ENCODE data around the gene LBX2.

The LBX2 gene

DNA sequence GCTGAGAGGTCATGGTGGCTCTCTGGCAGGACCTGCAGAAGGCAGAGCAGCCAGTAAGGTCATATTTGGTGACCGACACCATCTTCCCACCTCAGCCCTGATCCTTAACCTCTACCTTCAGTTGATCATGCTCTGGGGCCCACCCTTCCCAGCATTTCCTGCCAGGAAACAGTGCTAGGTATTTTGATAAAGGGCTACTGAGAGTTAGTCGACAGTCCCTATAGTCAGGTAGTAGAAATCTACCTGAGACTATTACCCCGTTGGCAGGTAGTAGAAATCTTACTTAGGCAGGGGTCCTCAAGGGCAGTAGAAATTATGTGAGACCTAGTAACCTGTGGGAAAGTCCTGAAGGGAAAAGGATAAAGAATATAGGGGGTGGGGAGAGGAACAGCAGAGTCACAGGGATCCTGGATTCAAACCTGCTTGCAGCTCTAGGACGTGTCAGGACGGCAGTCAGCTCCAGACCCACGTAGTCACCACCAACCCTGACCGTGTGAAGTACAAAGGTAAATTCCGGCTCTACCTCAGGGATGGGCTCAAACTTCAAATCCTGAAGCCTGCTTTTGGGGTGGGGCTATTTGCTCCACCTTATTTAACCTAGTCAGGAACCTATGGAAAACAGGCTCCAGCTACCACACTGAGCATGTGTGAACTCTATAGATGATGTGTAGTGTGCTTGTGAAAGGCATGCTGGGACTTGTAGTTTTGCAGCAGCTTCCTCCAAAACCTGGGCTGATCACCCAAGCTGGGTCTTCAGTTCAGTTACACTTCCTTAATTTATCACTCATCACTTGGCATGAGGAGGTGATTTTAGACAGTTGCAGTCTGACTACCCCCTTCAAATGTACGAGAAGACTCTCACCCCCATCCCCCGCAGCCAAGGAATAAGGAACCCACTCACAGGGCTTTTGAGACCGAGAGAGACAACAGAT lies 26.6 kb upstream of the LBX2 start, which contains the start of gene DQX1:
TSS of gene DQX1 (minus strand) at position 515 of the 932 bp plus-strand sequence. CDS start at position 13, 502 bp downstream.
- DNase-seq (ENCODE audit: low read depth in 2 of 2) = no peak

DNA sequence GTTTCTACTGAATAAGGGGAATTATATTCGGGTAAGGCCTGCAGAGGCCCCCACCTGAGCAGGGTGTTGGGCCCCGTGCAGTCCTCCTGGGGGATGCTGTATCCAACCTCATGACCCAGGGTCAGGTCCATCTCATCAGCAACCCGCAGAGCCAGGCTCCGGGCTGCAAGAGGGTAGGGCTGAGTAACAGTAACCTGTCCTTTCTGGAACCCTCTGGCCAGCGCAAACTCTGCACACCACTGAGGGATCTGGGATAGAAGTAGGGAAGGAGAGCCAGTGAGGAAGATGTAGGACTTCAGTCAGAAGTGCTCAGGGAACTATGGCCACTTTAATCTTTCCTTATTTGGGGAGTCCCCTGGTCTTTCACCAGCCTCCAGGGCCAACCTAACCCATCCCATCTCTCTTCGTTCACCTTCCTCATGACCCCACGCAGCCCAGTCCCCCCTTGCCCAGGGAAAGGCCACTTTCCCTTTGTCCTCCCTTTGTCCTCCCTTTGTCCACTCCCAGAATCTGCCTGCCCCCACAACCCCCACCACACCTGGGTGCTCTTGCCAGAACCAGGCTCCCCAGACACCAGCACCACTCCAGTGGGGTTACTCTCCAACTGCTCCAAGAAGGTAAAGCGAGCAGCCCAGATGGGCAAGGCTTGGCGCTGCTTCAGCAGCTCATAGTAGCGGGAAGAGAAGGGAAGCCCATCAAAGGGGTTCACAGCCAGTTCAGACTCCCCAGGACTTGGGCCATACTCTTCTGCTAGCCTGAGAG lies 25.7 kb upstream of the LBX2 start:
- DNase-seq (ENCODE audit: low read depth in 2 of 2) = no peak

DNA sequence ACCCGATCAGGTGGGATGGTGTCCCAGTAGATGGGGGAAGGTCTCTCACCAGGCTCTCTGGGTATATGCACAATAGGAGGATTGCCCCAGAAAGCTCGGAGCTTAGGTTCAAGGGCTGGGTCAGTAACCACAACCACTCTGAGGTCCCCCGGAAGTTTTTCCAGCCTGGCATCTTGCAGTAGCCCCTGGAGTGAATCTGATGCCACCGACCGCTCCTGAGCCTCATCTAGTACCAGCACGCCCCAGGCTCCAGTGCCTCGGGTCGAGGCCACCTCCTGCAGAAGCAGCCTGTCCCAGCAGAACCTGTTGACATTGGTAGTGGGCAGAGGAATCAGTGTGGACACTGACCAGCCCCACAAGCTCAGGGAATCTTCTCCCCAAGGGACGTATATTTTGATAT lies 24.6 kb upstream of the LBX2 start:
- no peak for DNase-seq (ENCODE audit: low read depth in 2 of 2)

DNA sequence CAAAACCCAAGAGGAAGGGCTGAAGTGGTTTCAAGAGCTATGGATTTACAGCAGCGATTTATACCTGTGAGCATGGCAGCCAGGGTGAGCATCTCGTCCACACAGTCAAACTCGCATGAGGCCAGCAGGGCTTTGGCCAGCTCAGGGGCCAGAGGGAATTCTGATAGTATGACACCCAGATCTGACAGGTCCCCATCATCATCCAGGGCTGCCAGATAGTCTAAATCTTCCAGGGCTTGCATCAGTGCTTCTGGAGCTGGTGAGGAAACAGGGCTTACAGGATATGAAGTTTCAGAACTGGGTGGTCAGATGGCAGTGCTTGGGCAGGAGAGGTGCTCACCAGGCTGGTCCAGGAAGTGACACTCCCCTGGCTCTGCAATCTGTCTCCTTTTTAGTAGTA lies 23.1 kb upstream of the LBX2 start:
- DNase-seq (ENCODE audit: low read depth in 2 of 2) = no peak

DNA sequence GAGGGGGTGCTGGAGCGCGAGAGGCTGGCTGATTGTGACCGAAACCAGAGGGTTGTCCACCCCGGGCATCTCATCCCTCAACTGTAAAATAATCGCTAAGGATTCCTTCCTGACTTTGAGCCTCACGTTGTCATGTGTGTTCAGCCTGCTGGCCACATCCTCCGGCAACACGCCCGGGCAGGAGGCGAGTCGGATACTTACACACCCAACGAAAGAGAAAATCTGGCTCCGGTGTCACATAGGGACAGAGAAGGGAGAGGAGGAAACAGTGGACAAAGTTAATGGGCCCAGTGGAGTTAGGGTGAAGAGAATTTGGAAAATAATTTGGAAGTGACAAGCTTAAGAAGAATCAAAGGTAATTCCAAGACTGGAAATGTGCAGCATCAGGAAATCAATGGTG lies 17.2 kb upstream of the LBX2 start:
- no peak for DNase-seq (ENCODE audit: low read depth in 2 of 2)

DNA sequence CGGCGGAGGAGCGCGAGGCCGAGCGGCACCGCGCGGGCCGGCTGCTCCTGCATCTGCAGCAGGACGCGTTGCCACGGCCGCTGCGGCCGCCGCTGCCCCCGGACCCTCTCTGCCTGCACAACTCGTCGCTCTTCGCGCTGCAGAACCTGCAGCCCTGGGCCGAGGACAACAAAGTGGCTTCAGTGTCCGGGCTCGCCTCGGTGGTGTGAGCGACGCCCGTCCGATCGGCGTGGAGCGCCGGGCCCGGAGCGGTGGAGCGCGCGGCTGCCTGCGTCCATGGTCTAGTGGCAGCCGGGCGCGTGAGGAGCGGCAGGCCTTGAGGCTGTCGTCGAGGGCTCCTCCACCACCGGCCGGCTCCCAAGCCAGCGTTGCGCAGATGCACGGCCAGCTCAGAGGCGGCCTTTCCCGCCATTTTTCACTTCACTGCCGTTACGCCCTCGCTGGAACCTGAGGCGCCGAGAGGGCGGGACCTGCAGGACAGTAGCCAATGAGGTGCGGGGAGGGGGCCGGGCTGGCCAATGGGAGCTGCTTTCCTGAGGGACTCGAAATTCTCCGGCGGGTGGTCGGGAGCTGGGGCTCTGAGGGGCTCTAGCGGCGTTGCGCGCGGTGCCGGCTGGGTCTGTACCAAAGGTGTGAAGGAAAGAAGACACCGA lies 16.7 kb upstream of the LBX2 start:
- peak; percentile 46 to 70 for DNase-seq (ENCODE audit: low read depth in 2 of 2)

DNA sequence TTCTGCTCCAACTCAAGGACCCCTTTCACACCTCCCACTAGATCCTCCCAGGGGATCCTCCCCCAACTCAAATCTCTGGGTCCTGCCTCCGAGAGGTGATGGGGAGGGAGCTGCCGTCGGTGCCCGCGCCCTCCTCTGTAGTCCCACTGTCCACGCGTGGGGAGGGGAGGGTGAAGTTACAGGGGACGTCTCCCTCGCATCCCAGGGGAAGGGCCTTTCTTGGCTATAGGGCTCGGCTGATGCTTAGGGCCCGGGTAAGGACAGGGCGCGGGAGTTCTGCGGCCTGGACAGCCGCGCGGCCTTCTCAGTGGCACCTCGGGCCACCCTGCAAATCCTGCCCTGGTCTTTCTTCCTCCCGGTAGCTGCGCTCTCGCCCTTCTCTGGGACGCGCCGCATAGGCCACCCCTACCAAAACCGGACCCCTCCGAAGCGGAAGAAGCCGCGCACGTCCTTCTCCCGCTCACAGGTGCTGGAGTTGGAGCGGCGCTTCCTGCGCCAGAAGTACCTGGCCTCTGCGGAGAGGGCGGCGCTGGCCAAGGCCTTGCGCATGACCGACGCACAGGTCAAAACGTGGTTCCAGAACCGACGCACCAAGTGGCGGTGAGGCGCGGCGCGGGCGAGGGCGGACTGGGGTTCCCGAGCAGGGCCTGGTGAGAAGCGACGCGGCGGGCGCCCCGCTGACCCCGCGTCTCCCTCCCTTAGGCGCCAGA lies 16.0 kb upstream of the LBX2 start:
- no peak for DNase-seq (ENCODE audit: low read depth in 2 of 2)

DNA sequence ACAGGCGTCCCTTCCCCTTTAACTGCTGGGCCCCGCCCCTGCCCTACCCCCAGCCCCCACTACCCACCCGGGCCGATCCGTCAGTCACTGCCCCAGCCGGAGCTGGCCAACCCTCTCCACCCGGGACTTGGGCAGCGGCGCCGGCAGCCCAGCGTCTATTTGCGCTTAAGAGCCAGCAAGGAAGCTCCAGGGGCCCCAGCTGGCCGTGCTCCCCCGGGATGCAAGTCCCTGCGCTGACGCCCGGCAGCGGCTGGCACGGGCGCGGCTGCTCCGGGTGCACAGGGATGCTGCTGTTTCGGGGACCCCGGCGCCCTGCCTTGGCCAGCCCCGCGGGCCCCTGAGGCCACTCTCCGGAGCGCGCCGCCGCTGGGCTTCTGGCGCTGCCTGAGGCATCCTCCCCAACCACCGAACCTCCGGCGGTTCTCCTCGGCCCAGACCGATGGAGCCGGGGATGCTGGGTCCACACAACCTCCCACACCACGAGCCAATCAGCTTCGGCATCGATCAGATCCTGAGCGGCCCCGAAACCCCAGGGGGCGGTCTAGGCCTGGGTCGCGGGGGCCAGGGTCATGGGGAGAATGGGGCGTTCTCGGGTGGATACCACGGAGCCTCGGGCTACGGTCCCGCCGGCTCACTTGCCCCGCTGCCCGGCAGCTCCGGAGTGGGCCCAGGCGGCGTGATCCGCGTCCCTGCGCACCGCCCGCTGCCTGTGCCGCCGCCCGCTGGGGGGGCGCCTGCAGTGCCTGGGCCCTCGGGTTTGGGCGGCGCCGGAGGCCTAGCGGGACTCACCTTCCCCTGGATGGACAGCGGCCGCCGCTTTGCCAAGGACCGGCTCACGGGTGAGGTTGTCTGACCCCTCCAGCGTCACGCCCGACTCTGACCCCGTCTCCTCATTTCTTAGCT lies 15.2 kb upstream of the LBX2 start, which contains the start of gene TLX2:
TSS of gene TLX2 (plus strand) at position 83 of the 903 bp plus-strand sequence. CDS start at position 440, 357 bp downstream.
- DNase-seq (ENCODE audit: low read depth in 2 of 2) = no peak

DNA sequence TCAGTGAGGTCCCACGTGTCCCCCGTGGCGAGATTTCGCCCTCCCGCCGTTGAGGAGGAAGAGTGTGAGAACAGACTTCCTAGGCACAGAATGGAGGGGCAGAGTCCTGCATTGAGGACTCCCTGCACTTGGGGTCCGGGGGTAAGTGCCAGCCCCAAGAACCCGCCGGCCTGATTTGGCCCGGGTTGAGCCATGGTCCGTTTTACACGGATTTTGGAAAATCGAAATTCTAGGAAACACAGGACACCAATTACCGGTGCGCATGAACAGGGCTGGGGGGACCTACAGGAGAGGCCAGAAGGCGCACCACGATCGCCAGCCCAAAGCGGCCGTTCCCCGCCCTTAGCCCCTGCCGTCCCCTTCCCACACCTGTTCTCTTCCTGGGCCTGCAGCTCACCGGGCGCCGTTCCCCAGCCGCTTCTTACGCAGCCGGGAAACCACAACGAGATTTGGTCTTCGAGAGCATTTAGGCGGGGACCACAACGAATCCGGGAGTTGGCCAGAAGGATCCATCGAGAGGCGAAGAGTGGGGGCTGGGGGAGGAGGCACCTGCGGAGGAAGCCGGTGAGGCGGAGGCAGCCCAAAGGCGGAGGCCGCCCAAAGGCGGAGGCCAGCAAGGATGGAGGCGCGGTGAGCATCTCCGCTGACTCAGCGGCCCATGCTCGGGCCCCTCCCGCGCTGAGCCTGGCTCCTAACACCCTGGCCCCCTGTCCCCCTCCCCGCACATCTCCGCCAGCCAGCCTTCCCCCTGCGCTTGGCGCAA lies 14.4 kb upstream of the LBX2 start:
- DNase-seq (ENCODE audit: low read depth in 2 of 2) = no peak

DNA sequence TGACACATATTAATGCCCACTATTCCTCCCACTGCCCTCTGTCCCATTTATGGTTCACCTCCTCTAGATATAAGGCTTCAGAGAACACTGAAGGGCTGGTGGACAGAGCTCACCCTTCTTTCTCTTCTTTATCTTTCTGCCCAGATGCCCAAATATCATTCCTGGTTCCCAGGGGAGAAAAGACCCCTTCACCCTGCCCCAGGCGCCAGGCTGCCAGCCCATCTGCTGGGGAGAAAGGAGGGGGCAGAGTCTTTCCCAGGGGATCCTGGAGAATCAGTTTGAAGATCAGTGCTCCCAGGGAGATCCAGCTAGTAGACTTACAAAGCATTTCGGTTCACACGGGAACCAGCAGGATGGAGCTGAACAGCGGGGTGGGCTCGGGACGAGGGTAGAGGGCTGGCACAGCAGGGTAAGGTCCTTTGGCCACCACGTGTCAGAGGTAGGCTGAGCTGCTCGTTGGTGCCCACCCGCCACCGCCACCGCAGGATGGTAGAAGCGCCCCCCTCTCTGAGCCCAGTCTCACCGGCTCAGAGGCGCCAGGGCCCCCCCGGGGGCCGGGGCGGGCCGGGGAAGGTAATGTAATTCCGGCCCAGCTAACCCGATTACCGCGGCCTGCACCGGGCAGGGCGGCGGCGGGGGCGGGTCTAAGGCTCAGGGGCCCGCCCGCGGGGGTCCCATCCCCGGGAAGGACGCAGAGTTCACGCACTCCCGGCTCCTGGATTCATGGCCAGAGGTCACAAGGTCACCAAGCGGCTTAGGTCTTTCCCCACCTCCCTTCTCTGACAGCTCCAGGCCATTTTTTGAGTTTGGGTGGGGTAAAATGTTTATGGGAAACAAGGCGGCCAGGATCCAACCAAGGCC lies 13.6 kb upstream of the LBX2 start:
- no peak for DNase-seq (ENCODE audit: low read depth in 2 of 2)

DNA sequence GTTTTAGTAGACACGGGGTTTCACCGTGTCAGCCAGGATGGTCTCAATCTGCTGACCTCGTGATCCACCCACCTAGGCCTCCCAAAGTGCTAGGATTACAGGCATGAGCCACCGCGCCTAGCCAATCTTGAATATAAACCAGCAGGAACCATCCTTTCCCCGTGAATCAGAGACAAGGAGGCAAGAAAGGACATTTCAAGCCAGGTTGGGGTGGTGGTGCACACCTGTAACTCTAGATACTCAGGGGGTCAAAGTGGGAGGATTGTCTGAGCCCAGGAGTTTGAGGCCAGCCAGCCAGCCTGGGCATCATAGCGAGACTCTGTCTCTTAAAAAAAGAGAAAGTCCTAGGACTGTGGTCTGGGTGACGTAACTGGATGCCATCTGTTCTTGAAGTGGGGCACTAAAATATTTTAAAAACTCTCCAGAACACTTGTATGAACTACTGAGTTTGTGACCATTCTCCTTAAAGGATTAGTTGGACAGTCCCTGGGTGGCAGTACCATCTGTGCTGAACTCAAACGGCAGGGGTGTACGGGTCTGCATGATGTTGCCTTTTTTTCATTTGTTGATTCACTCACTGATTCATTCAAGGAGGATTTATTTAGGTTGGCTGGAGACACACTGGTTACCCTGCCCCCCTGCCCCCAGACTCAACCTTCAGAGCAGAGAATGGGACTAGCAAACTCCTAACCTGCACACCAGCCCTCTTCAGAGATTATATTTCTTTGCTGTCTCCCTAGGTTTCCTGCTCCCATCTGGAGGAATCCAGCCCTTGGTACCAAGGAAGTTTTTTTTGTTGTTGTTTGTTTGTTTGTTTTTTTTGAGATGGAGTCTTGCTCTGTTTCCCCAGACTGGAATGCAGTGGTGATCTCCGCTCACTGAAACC lies 11.9 kb upstream of the LBX2 start:
- DNase-seq (ENCODE audit: low read depth in 2 of 2) = no peak

DNA sequence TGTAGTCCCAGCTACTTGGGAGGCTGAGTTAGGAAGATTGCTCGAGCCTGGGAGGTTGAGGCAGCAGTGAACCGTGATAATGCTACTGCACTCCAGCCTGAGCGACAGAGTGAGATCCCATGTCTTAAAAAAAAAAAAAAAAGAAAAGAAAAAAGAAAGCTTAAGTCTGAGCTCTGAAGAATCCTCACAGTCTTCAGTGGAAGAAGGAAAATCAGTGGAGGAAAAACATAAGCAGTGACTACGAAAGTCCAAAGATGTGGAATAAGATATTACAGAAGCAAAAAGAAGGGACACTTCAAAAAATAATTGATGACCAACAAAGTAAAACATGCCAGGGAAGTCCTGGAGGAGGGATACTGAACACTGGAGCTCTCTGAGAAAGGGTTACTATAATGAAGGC lies 10.9 kb upstream of the LBX2 start:
- DNase-seq (ENCODE audit: low read depth in 2 of 2) = no peak

DNA sequence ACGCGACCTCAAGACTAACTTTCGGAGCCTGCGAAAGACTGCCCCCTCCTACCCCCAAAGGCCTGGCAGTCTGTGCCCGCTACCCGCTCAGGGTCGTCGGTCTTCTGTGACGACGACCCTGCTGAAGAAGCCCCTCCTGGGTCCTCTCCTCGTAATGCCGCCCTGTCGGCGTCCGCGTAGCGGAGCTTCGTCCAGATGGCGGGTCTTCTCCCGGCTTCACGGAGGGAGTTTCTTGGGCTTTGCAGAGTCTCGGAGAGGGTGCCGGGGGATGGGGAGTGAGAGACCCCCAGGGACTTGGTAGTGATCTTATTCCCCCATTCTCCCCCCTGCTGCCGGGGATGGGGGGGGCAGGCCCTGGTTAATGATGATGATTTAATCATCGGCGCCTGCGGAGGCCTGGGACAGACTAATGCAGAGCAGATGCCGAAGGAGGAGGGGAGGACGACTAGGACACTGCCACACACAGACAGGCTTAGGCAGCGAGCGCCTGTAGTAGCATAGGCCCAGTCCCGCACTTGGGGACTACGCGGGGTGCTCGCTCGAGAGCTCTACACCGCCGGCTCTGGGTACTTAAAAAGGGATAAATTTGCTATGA lies 8.6 kb upstream of the LBX2 start:
- DNase-seq (ENCODE audit: low read depth in 2 of 2) = no peak

DNA sequence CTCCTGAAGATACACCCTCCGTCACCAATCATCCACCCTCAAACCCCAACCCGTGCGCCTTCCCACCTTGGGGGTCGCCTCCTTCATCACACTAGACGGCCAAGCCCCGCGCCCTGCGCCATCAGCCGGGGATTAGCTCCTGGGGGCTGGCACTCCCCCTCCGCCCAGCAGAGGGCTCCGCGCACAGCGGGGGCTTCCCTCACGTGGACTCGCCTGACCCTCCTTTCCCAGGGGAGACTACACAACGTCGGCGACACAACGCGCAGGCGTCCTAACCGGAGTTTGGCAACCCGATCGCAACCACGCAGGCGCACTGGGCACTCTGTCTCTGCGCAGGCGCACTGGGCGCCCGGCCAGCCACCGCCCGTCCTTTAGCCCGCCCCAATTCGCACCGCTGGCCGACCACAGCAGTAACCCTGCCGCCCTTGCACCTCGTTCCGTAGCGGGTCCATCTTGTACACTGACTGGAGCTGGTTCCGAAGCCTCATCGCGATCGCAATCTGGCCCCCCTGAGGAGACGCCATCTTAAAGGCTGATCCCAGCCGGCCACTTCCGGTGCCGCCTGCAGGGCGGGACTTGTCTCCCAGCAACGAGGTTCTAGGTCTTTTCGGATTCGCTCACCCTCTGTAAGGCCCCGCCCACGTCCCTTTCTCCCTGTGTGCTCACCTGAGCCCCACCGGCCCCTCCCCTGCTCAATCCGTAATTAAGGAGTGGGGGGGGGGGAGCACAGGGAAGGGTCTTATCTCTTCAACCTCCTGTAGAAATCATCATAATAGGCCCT lies 7.9 kb upstream of the LBX2 start, which contains the start of gene PCGF1:
TSS of gene PCGF1 (minus strand) at position 551 of the 781 bp plus-strand sequence. CDS start at position 524, 27 bp downstream.
- peak; percentile 96 to 99 for DNase-seq (ENCODE audit: low read depth in 2 of 2)

DNA sequence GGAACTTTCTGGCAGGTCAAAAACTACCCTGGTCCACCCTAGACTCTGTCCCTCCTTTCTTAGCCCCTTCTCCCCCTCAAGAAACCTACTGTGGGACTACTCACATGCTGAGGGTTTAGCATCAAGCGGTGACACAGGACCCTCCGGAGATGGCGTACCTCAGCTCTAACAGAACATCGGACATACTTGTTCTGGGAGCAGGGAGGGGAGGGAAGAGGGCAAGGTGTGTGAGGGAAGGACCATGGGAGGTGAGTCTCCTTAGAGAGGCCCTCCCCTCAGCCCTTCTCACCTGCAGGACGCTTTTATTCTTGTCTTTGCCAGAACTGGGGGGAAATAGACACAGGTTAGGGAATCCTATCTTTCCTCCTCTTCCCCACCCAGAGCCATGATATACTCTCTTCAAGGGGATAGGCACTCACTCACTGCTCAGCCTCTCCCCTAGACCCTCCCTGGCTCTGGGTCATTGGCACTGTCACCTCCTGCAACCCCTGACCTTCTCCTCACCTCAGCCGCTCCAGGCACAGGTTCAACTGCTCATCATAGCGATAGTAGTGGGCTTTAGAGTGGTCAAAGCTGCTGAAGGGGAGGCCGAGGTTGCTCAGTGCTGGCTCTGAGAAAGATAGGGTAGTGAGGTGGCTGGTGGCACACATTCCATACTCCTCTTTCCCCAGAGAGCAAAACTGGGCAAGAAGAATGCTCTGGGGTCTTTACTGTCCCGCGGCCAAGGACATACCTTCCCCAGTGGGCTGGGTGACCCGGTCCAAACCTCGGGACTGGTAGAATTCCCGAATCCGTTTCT lies 6.2 kb upstream of the LBX2 start:
- no peak for DNase-seq (ENCODE audit: low read depth in 2 of 2)

DNA sequence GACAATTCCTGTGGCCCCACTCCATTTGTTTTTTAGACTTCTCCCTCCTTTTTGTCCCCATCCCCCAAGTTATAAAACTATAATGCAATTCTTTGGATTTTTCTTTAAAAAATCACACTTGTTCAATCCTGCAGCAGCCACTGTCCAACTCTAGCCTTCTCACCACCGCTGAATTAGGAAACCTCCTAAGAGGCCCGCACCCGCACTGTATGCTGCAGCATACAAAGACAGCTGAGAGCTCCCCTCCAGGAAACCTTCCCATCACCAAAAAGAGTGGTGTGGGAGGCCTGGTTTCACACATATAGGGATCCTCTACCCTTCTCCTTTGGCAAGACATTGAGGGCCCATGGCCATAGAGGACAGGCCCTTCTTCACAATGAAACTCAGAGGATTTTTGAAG lies 5.2 kb upstream of the LBX2 start:
- no peak for DNase-seq (ENCODE audit: low read depth in 2 of 2)
